ENCODE data around the gene SAMD4A. TPM values are rescaled to one million over a fixed set of nuclear protein-coding genes. Genes with fewer than 3 reads are reported as not detected.
A peak's percentile ranks its signal among the peaks of the same experiment; 100 is the strongest.

SAMD4A gene
- total and polyA plus RNA-seq, 8 donors: 2.5 to 67.4 (median 15.9) TPM

GRCh38 chr14:54784060-54784459 is 217.1 kb downstream of the SAMD4A start:
- no peak for DNase-seq
- H3K27ac ChIP-seq: peak overlapping the region in 1 of 5 donors; percentile 11
- H3K27me3 ChIP-seq: no peaks in the 10 kb centered on the region
- peaks cover 0 to 6% (median 3%) of the 10 kb centered on the region in 4 donors for H3K4me1 ChIP-seq
- H3K9me3 ChIP-seq: no peaks in the 10 kb centered on the region
- WGBS, 5 donors: 84 to 94% (median 91%) methylated on average over 6 of the region's 6 CpGs
- H3K4me3 ChIP-seq: no peak overlapping the region
- TF ChIP-seq, protein P1, sequence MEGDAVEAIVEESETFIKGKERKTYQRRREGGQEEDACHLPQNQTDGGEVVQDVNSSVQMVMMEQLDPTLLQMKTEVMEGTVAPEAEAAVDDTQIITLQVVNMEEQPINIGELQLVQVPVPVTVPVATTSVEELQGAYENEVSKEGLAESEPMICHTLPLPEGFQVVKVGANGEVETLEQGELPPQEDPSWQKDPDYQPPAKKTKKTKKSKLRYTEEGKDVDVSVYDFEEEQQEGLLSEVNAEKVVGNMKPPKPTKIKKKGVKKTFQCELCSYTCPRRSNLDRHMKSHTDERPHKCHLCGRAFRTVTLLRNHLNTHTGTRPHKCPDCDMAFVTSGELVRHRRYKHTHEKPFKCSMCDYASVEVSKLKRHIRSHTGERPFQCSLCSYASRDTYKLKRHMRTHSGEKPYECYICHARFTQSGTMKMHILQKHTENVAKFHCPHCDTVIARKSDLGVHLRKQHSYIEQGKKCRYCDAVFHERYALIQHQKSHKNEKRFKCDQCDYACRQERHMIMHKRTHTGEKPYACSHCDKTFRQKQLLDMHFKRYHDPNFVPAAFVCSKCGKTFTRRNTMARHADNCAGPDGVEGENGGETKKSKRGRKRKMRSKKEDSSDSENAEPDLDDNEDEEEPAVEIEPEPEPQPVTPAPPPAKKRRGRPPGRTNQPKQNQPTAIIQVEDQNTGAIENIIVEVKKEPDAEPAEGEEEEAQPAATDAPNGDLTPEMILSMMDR (IDR thresholded peaks at IDR 0.05): no peak
- TF ChIP-seq POLR2A (IDR thresholded peaks at IDR 0.05) (no peak), POLR2AphosphoS5 (IDR thresholded peaks at IDR 0.05) (no peak), EP300 (IDR thresholded peaks at IDR 0.05) (no peak)
- H3K36me3 ChIP-seq: peaks cover 3 to 86% (median 65%) of the 10 kb centered on the region in 4 donors
- intact Hi-C loops (cut with DNase I; ENCODE audit: low total_unique reads): no loop called here

GRCh38 chr14:54784657-54785056 is 217.7 kb downstream of the SAMD4A start:
- intact Hi-C loops (cut with DNase I; ENCODE audit: low total_unique reads): no loop called here
- no peak for DNase-seq
- Histone ChIP-seq H3K27me3 (no peaks in the 10 kb centered on the region), H3K9me3 (no peaks in the 10 kb centered on the region), H3K36me3 (peaks cover 5 to 86% (median 65%) of the 10 kb centered on the region in 4 donors), H3K4me3 (no peak overlapping the region), H3K4me1 (peaks cover 0 to 6% (median 3%) of the 10 kb centered on the region in 4 donors), H3K27ac (no peak overlapping the region)
- WGBS, 5 donors: 83 to 92% (median 89%) methylated on average over 4 of the region's 4 CpGs
- TF ChIP-seq, protein P1 (IDR thresholded peaks at IDR 0.05): no peak
- TF ChIP-seq POLR2A (IDR thresholded peaks at IDR 0.05) (no peak), EP300 (IDR thresholded peaks at IDR 0.05) (no peak), POLR2AphosphoS5 (IDR thresholded peaks at IDR 0.05) (no peak)

- 70 to 91% (median 88%) methylated on average over 4 to 8 of the region's 8 CpGs for WGBS, 5 donors
These were observed 218.3 kb downstream of the SAMD4A start for GRCh38 chr14:54785136-54785777.

DNA sequence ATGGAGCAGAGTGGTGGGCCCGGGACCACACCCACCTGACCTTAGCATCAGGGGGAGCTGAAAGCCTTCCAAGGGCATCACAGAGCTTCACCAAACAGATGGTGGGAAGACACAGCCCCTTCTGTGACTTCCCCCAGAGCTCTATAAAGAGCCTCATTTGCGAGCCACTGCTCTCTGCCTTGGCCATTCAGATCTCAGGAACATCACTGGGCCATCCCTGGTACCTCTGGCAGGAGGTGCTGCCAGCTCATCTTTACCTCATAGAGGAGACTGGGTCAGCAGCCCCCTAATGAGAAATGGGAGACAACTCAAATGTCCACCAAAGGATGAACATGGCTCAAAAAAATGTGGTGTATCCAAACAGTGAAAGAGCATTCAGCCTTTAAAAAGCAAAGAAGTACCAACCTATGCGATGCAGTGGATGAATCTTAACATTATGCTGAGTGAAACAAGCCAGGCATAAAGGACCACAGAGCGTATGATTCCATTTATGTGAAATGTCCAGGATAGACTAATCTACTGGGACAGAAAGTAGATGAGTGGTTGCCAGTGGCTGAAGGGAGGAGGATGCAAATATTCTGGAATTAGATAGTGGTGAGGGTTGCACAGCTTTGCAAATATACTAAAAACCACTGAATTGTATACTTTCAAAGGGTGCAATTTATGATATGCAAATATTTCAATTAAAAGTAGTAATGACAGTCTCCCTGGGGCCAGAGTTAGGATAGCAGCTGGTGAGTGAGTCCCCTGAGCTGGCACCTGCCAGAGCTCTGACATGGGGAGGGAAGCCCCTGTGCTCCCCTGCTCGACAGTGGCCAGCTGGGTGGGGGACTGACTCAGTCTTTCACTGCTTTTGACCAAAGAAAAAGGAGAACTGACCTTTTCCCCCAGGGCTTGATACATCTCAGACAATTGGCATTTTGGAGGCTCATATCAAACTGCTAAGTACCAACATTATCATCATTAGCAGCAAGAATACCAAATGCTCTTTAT is 219.1 kb downstream of the SAMD4A start:
- intact Hi-C loops (cut with DNase I; ENCODE audit: low total_unique reads): no loop called here
- DNase-seq: no peak
- H3K27ac ChIP-seq: no peak overlapping the region
- no peaks in the 10 kb centered on the region for H3K9me3 ChIP-seq
- no peaks in the 10 kb centered on the region for H3K27me3 ChIP-seq
- H3K4me3 ChIP-seq: no peak overlapping the region
- H3K36me3 ChIP-seq: peaks cover 12 to 86% (median 70%) of the 10 kb centered on the region in 4 donors
- 85 to 98% (median 89%) methylated on average over 5 of the region's 5 CpGs for WGBS, 5 donors
- TF ChIP-seq EP300 (IDR thresholded peaks at IDR 0.05): no peak
- TF ChIP-seq, protein P1 (IDR thresholded peaks at IDR 0.05): no peak
- no peak for TF ChIP-seq POLR2A (IDR thresholded peaks at IDR 0.05)
- no peak for TF ChIP-seq POLR2AphosphoS5 (IDR thresholded peaks at IDR 0.05)
- H3K4me1 ChIP-seq: peaks cover 0 to 6% (median 3%) of the 10 kb centered on the region in 4 donors

More at GRCh38 chr14:54785136-54785777, 218.3 kb downstream of the SAMD4A start:
- intact Hi-C loops (cut with DNase I; ENCODE audit: low total_unique reads): no loop called here
- Histone ChIP-seq H3K9me3 (no peaks in the 10 kb centered on the region), H3K27ac (no peak overlapping the region), H3K36me3 (peaks cover 11 to 86% (median 65%) of the 10 kb centered on the region in 4 donors), H3K27me3 (no peaks in the 10 kb centered on the region), H3K4me1 (peaks cover 0 to 6% (median 3%) of the 10 kb centered on the region in 4 donors), H3K4me3 (no peak overlapping the region)
- DNase-seq: no peak
- TF ChIP-seq, protein P1 (IDR thresholded peaks at IDR 0.05): no peak
- TF ChIP-seq POLR2AphosphoS5 (IDR thresholded peaks at IDR 0.05): no peak
- no peak for TF ChIP-seq POLR2A (IDR thresholded peaks at IDR 0.05)
- TF ChIP-seq EP300 (IDR thresholded peaks at IDR 0.05): no peak

All from stomach (tissue), 9 donors.